Colonic mucosa (tissue), 4 donors: ENCODE measurements around the gene CCDC30. TPM values are rescaled to one million over a fixed set of nuclear protein-coding genes. Genes with fewer than 3 reads are reported as not detected.

Source experiments
- DNase-seq: peaks from one replicate; pipeline ENCODE4 v3.0.0-alpha.2; 2020
- H3K27ac ChIP-seq: fragments of 200-600 bp; one replicate; pipeline ENCODE4 v1.8.0; 2021
- H3K27me3 ChIP-seq: fragments of 200-600 bp; one replicate; pipeline ENCODE4 v1.8.0; 2021
- H3K36me3 ChIP-seq: fragments of 200-600 bp; one replicate; pipeline ENCODE4 v1.8.0; 2021
- H3K4me1 ChIP-seq: fragments of 200-600 bp; one replicate; pipeline ENCODE4 v1.8.0; 2021; ENCODE audit warnings: mild to moderate bottlenecking
- H3K4me3 ChIP-seq: fragments of 200-600 bp; one replicate; pipeline ENCODE4 v1.8.0; 2021
- H3K9ac ChIP-seq, 2 donors: one replicate each; pipeline ENCODE4 v1.7.0; 2013; ENCODE audit warnings: control low read depth in 2 of 2, low read depth in 2 of 2, low read length in 2 of 2
- H3K9me3 ChIP-seq: fragments of 200-600 bp; one replicate; pipeline ENCODE4 v1.8.0; 2021
- CTCF ChIP-seq: fragments of 200-600 bp; IDR thresholded peaks from one replicate; pipeline ENCODE4 v1.8.0; 2022; ENCODE audit warnings: antibody characterized with exemption, mild to moderate bottlenecking
- intact Hi-C: fragments of 100-400 bp; cut with DNase I; formaldehyde crosslinking; loops from one replicate; pipeline ENCODE4 v1.14.1; 2022
- total RNA-seq, 2 donors: library from RNA; stranded (reverse); fragmentation: NEBNext Ultra II Directional in 1 of 2; extraction: Animal tissue kit (Norgen Biotek cat#: 25700) in 1 of 2; gene quantifications; one replicate each; pipeline ENCODE4 v1.2.1, GENCODE V29; 2021
- donor health status: healthy.
- donor health status: DM: no; HTN: no; CAD: no.
- donor health status: DM: no; HTN: no; CAD: no.

CCDC30 gene
- total RNA-seq, 2 donors from 2014 or later: 1.5 to 1.8 TPM

- no peaks in the 10 kb centered on the region for H3K27me3 ChIP-seq
- intact Hi-C loops: no loop called here
- no peak for TF ChIP-seq CTCF
- H3K4me3 ChIP-seq: no peak overlapping the region
- H3K4me1 ChIP-seq: no peaks in the 10 kb centered on the region
- DNase-seq: no peak
- H3K9me3 ChIP-seq: no peaks in the 10 kb centered on the region
- H3K27ac ChIP-seq: no peak overlapping the region
- H3K36me3 ChIP-seq: no peaks in the 10 kb centered on the region
- H3K9ac ChIP-seq: no peak overlapping the region
These were observed 211.1 kb downstream of the CCDC30 start for GRCh38 chr1:42674214-42674613.

- Histone ChIP-seq H3K36me3 (no peaks in the 10 kb centered on the region), H3K9ac (no peak overlapping the region), H3K27me3 (no peaks in the 10 kb centered on the region), H3K4me1 (no peaks in the 10 kb centered on the region), H3K27ac (no peak overlapping the region), H3K9me3 (no peaks in the 10 kb centered on the region), H3K4me3 (no peak overlapping the region)
- intact Hi-C loops: no loop called here
- DNase-seq: no peak
- TF ChIP-seq CTCF: no peak
These were observed 211.6 kb downstream of the CCDC30 start for GRCh38 chr1:42674682-42675081.

GRCh38 chr1:42675467-42675866, 212.4 kb downstream of the CCDC30 start:
- intact Hi-C loops: no loop called here
- Histone ChIP-seq H3K9me3 (no peaks in the 10 kb centered on the region), H3K4me1 (no peaks in the 10 kb centered on the region), H3K27ac (no peak overlapping the region), H3K27me3 (no peaks in the 10 kb centered on the region), H3K4me3 (no peak overlapping the region), H3K9ac (no peak overlapping the region), H3K36me3 (no peaks in the 10 kb centered on the region)
- TF ChIP-seq CTCF: no peak
- DNase-seq: no peak

GRCh38 chr1:42676534-42677087, 213.5 kb downstream of the CCDC30 start:
- H3K9ac ChIP-seq: no peak overlapping the region
- H3K36me3 ChIP-seq: no peaks in the 10 kb centered on the region
- no peaks in the 10 kb centered on the region for H3K4me1 ChIP-seq
- no peak for DNase-seq
- no peak overlapping the region for H3K27ac ChIP-seq
- intact Hi-C loops: no loop called here
- no peak for TF ChIP-seq CTCF
- H3K27me3 ChIP-seq: no peaks in the 10 kb centered on the region
- H3K9me3 ChIP-seq: no peaks in the 10 kb centered on the region
- H3K4me3 ChIP-seq: no peak overlapping the region

GRCh38 chr1:42679364-42679983, 216.4 kb downstream of the CCDC30 start:
- H3K27me3 ChIP-seq: no peaks in the 10 kb centered on the region
- no peaks in the 10 kb centered on the region for H3K9me3 ChIP-seq
- no peaks in the 10 kb centered on the region for H3K36me3 ChIP-seq
- no peak overlapping the region for H3K4me3 ChIP-seq
- intact Hi-C loops: no loop called here
- no peak overlapping the region for H3K27ac ChIP-seq
- TF ChIP-seq CTCF: no peak
- H3K9ac ChIP-seq: no peak overlapping the region
- peaks cover 4% of the 10 kb centered on the region for H3K4me1 ChIP-seq
- DNase-seq: no peak
